Endodermal cell (in vitro differentiated cells): ENCODE measurements around the gene RAC2. TPM values are rescaled to one million over a fixed set of nuclear protein-coding genes. Genes with fewer than 3 reads are reported as not detected.

ENCODE experiments used
- DNase-seq: peaks from one replicate; pipeline ENCODE4 v3.0.0-alpha.2; 2017
- H3K27ac ChIP-seq: 2 replicates; pipeline ENCODE4 v1.5.1; 2013; ENCODE audit warnings: mild to moderate bottlenecking, low read depth, low read length, moderate library complexity
- H3K27me3 ChIP-seq: 2 replicates; pipeline ENCODE4 v1.6.1; 2013; ENCODE audit warnings: mild to moderate bottlenecking, low read length, moderate library complexity; ENCODE audit not compliant: insufficient read depth, control insufficient read depth, poor library complexity, severe bottlenecking
- H3K36me3 ChIP-seq: 2 replicates; pipeline ENCODE4 v1.7.0; 2013; ENCODE audit warnings: mild to moderate bottlenecking, low read length, moderate library complexity; ENCODE audit not compliant: control insufficient read depth, insufficient read depth
- H3K4me1 ChIP-seq: one replicate; pipeline ENCODE4 v1.7.0; 2013; ENCODE audit warnings: low read length; ENCODE audit not compliant: control insufficient read depth, insufficient read depth
- H3K4me3 ChIP-seq: 2 replicates; pipeline ENCODE4 v1.5.1; 2013; ENCODE audit warnings: mild to moderate bottlenecking, low read length, moderate library complexity
- H3K9ac ChIP-seq: 2 replicates; pipeline ENCODE4 v1.6.1; 2013; ENCODE audit warnings: mild to moderate bottlenecking, low read length, moderate library complexity; ENCODE audit not compliant: poor library complexity, severe bottlenecking; ENCODE audit errors: extremely low read depth
- H3K9me3 ChIP-seq: 2 replicates; pipeline ENCODE4 v1.6.1; 2013; ENCODE audit warnings: mild to moderate bottlenecking, low read length, moderate library complexity; ENCODE audit not compliant: control insufficient read depth
- H3K27ac Mint-ChIP-seq: 2 replicates; pipeline ENCODE4 v1.8.0; 2020; ENCODE audit warnings: mixed read lengths
- H3K27me3 Mint-ChIP-seq: 2 replicates; pipeline ENCODE4 v1.8.0; 2021; ENCODE audit warnings: mild to moderate bottlenecking, mixed read lengths; ENCODE audit not compliant: insufficient read depth
- H3K36me3 Mint-ChIP-seq: 2 replicates; pipeline ENCODE4 v1.8.0; 2020; ENCODE audit warnings: low read depth, mixed read lengths
- H3K4me1 Mint-ChIP-seq: 2 replicates; pipeline ENCODE4 v1.8.0; 2020; ENCODE audit warnings: mixed read lengths
- H3K4me3 Mint-ChIP-seq: 2 replicates; pipeline ENCODE4 v1.8.0; 2020; ENCODE audit warnings: mild to moderate bottlenecking, moderate library complexity, mixed read lengths
- H3K9me3 Mint-ChIP-seq: 2 replicates; pipeline ENCODE4 v1.8.0; 2020; ENCODE audit warnings: mild to moderate bottlenecking, mixed read lengths
- CTCF ChIP-seq: fragments of 200-600 bp; sonication (generic); conservative IDR thresholded peaks from 2 replicates; pipeline ENCODE4 v1.5.0; 2021; ENCODE audit warnings: antibody characterized with exemption, mild to moderate bottlenecking
- WGBS, 2 experiments: methylation state at CpG; one replicate each; pipeline versions ENCODE4 v1.1.5 to v1.1.7; 2013; ENCODE audit warnings: missing lambda C conversion rate in 2 of 2, mixed read lengths in 1 of 2; ENCODE audit not compliant: insufficient coverage in 1 of 2, insufficient read length in 1 of 2; 5-methylcytosine and 5-hydroxymethylcytosine counted together
- total RNA-seq, 2 donors: library from RNA; stranded (reverse); fragmentation: NEBNext Ultra II Directional in 1 of 2; extraction: Animal tissue kit (Norgen Biotek cat#: 25700) in 1 of 2; gene quantifications; 2 replicates in 1 of 2; 3 replicates in 1 of 2; pipeline ENCODE4 v1.2.1, GENCODE V29; 2021

RAC2 gene
- total RNA-seq, 2 donors from 2014 or later: 4.5 to 5.6 TPM

GRCh38 chr22:37273126-37273845 is 29.2 kb upstream of the RAC2 start:
- H3K9ac ChIP-seq: no peak overlapping the region
- H3K4me3 ChIP-seq: no peak overlapping the region
- H3K4me1 Mint-ChIP-seq: no peaks in the 10 kb centered on the region
- no peak for DNase-seq
- H3K36me3 Mint-ChIP-seq: no peaks in the 10 kb centered on the region
- no peak overlapping the region for H3K27ac Mint-ChIP-seq
- no peaks in the 10 kb centered on the region for H3K9me3 ChIP-seq
- H3K4me3 Mint-ChIP-seq: no peak overlapping the region
- 77 to 86% methylated on average over 14 to 17 of the region's 17 CpGs for WGBS, 2 experiments
- no peaks in the 10 kb centered on the region for H3K36me3 ChIP-seq
- H3K4me1 ChIP-seq: no peaks in the 10 kb centered on the region
- no peak for TF ChIP-seq CTCF
- H3K27me3 Mint-ChIP-seq: peaks cover 2% of the 10 kb centered on the region
- no peaks in the 10 kb centered on the region for H3K9me3 Mint-ChIP-seq
- H3K27ac ChIP-seq: no peak overlapping the region
- H3K27me3 ChIP-seq: peaks cover 4% of the 10 kb centered on the region

- no peaks in the 10 kb centered on the region for H3K36me3 Mint-ChIP-seq
- 86 to 91% methylated on average over 7 to 8 of the region's 8 CpGs for WGBS, 2 experiments
- H3K4me1 Mint-ChIP-seq: peaks cover 4% of the 10 kb centered on the region
These were observed 27.0 kb upstream of the RAC2 start for GRCh38 chr22:37270928-37271650.

More at GRCh38 chr22:37270928-37271650, 27.0 kb upstream of the RAC2 start:
- Mint-ChIP-seq H3K27me3 (peaks cover 4% of the 10 kb centered on the region), H3K9me3 (no peaks in the 10 kb centered on the region), H3K27ac (no peak overlapping the region), H3K4me3 (no peak overlapping the region)
- peaks cover 4% of the 10 kb centered on the region for H3K27me3 ChIP-seq
- peak; percentile 38 for DNase-seq
- no peak for TF ChIP-seq CTCF
- no peaks in the 10 kb centered on the region for H3K36me3 ChIP-seq
- no peak overlapping the region for H3K4me3 ChIP-seq
- no peaks in the 10 kb centered on the region for H3K4me1 ChIP-seq
- no peaks in the 10 kb centered on the region for H3K9me3 ChIP-seq
- H3K27ac ChIP-seq: no peak overlapping the region
- no peak overlapping the region for H3K9ac ChIP-seq
